Mucosa of descending colon (tissue), 3 donors: ENCODE data around the gene ADAMTS18. TPM values are rescaled to one million over a fixed set of nuclear protein-coding genes. Genes with fewer than 3 reads are reported as not detected.

Experiments
- ATAC-seq: fragments of 200-7000 bp; cut with Tn5 transposase; one replicate; pipeline ENCODE4 v1.9.1; 2020; ENCODE audit warnings: mild to moderate bottlenecking, moderate library complexity
- DNase-seq, 3 donors: peaks; one replicate each; pipeline ENCODE4 v3.0.0-alpha.2; 2020
- H3K36me3 ChIP-seq: fragments of 200-600 bp; one replicate; pipeline ENCODE4 v1.8.0; 2021; ENCODE audit warnings: low read depth, mild to moderate bottlenecking
- H3K4me1 ChIP-seq: fragments of 200-600 bp; one replicate; pipeline ENCODE4 v1.8.0; 2021; ENCODE audit warnings: low read depth, mild to moderate bottlenecking
- H3K4me3 ChIP-seq: fragments of 200-600 bp; one replicate; pipeline ENCODE4 v1.8.0; 2021; ENCODE audit warnings: mild to moderate bottlenecking
- H3K9me3 ChIP-seq: fragments of 200-600 bp; one replicate; pipeline ENCODE4 v1.8.0; 2021; ENCODE audit warnings: mild to moderate bottlenecking
- intact Hi-C, 2 donors: fragments of 100-400 bp; cut with DNase I in 1 of 2; cut with micrococcal nuclease in 1 of 2; formaldehyde crosslinking; loops; one replicate each; pipeline versions ENCODE4 v1.11.0 to v1.11.1; 2022; cut with DNase I, micrococcal nuclease
- total RNA-seq, 3 donors: library from RNA; stranded (reverse); fragmentation: NEBNext Ultra II Directional in 2 of 3; extraction: Animal tissue kit (Norgen Biotek cat#: 25700) in 2 of 3; gene quantifications; one replicate each; pipeline versions ENCODE4 v1.2.1 to v1.2.4, GENCODE V29; 2021 to 2023
- TF ChIP-seq, protein P1 (sequence below): fragments of 200-600 bp; IDR thresholded peaks from one replicate; pipeline ENCODE4 v1.8.0; 2022; ENCODE audit warnings: antibody characterized with exemption, mild to moderate bottlenecking
- donor health status: DM: no; HTN: no; CAD: no; lungs with moderate emphysema.
- donor health status: DM: no; HTN: no; CAD: no.
- donor health status: DM: no; HTN: yes; CAD: no.

The ADAMTS18 gene
- total RNA-seq, 3 donors from 2014 or later = 0.20 to 0.22 TPM; not detected in 1

DNA sequence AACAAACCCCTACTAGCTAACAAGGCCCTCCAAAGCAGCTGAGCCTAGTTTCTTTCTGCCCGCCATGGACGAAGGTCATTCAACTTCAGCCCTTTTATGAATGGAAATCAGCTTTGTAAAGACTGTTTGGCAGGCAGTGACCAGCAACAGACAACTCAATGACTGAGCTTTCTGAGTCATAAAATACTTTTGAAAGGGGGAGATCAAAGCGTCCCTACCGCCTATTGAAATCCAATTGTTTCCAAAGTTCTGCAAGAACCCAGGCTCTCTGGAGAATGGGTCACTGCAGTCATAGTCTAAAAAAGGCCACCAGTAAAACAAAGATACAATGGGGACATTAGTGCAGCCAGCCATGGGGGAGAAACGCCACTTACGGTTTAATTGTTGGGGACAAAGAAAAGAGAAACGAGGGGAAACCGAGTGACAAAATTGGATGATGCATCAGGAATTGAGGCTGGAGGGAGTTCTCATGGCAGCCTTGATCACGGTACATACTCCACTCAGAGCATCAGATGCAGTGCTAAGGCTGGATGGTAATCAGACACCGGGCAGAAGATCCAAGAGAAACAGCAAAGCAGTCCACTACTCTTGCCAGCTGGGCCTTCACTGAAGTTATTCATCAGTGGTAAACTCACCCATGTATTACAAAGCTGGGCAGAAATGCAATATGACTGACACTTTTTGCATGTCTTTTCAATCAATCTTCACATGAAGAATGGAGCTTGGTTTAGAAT is 9.8 kb downstream of the ADAMTS18 start:
- DNase-seq (no peak), ATAC-seq (no peak)
- Histone ChIP-seq H3K9me3 (no peaks in the 10 kb centered on the region), H3K36me3 (no peaks in the 10 kb centered on the region), H3K4me3 (no peak overlapping the region), H3K4me1 (no peaks in the 10 kb centered on the region)
- intact Hi-C loops = no loop called here
- TF ChIP-seq, protein P1, sequence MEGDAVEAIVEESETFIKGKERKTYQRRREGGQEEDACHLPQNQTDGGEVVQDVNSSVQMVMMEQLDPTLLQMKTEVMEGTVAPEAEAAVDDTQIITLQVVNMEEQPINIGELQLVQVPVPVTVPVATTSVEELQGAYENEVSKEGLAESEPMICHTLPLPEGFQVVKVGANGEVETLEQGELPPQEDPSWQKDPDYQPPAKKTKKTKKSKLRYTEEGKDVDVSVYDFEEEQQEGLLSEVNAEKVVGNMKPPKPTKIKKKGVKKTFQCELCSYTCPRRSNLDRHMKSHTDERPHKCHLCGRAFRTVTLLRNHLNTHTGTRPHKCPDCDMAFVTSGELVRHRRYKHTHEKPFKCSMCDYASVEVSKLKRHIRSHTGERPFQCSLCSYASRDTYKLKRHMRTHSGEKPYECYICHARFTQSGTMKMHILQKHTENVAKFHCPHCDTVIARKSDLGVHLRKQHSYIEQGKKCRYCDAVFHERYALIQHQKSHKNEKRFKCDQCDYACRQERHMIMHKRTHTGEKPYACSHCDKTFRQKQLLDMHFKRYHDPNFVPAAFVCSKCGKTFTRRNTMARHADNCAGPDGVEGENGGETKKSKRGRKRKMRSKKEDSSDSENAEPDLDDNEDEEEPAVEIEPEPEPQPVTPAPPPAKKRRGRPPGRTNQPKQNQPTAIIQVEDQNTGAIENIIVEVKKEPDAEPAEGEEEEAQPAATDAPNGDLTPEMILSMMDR = no peak

DNA sequence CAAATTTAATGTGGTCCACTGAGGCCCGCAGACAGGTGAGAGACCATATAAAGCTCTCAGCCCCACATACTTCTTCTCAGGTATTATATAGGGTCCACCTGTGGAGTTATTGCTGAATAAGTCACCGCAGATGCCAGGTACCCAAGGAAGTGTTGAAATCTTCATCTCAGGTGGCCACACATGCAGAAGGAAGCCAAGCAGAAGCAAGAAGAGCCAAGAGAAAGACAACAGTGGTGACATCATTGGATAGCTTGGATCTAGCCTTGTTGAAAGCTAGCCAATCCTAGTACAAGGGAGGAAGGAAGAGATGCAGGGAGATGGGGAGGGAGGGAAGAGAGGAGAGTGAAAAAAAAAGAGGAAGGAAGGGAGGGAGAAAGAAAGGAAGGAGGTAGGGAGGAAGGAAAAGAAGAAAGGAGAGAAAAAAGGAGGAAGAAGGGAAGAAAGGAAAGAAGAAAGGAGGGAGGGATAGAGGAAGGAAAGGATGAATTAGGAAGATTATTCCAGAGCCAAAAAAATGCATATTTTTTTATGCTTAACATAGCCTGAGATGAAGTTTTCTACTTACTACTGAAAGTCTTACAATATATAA is 12.5 kb downstream of the ADAMTS18 start:
- DNase-seq = no peak
- TF ChIP-seq, protein P1 = no peak
- H3K4me1 ChIP-seq = no peaks in the 10 kb centered on the region
- H3K9me3 ChIP-seq = no peaks in the 10 kb centered on the region
- H3K36me3 ChIP-seq = no peaks in the 10 kb centered on the region
- no peak for ATAC-seq
- intact Hi-C loops = no loop called here
- no peak overlapping the region for H3K4me3 ChIP-seq

DNA sequence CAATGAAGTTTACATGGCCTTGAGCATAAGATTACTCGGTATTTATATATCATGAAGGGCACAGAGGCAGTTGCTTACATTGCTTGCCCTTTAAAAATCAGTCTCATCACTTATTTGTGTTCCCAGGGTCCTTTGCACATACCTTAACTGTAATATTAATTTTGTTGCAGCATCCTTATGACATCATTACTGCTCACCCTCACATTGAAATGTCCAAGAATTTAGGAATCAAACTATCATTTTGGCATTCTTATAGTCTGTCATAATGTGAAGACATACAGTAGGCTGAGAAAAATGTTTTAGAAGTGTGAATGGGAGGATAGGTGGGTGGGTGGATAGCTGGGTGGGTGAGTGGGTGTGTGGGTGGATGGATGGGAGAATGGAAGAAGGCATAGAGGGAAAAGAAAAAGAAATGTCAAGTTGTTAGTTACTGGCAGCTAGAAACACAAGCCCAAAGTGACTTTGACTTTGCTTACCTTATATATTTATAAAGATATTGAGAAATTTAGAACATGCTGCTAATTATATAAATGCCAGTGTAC is 17.8 kb downstream of the ADAMTS18 start:
- no peak overlapping the region for H3K4me3 ChIP-seq
- TF ChIP-seq, protein P1 = no peak
- DNase-seq (no peak), ATAC-seq (no peak)
- H3K36me3 ChIP-seq = no peaks in the 10 kb centered on the region
- H3K4me1 ChIP-seq = no peaks in the 10 kb centered on the region
- intact Hi-C loops = no loop called here
- no peaks in the 10 kb centered on the region for H3K9me3 ChIP-seq

DNA sequence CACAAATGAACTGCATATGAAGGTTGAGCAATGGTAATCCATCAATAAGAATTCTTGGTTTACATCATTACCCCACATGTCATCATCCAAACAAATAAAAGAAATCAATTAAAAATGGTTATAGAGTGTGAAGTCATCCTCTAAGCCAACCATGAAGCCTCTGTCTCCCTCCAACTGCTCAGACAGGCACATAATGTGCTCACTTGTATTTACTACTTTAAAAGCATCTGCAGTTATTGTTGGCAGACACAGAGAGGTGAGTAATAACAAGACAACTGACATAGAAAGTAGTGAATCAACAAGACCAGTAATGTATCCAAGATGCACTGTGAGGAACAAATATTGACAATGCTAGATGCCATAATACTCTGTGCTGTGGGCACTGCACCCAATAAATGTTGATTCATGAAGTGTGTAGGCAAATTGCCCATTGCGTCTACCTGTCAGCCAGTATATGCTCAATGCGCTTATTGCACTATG is 20.0 kb downstream of the ADAMTS18 start:
- no peaks in the 10 kb centered on the region for H3K36me3 ChIP-seq
- ATAC-seq (no peak), DNase-seq (no peak)
- no peak overlapping the region for H3K4me3 ChIP-seq
- no peaks in the 10 kb centered on the region for H3K4me1 ChIP-seq
- intact Hi-C loops = no loop called here
- TF ChIP-seq, protein P1 = no peak
- no peaks in the 10 kb centered on the region for H3K9me3 ChIP-seq

DNA sequence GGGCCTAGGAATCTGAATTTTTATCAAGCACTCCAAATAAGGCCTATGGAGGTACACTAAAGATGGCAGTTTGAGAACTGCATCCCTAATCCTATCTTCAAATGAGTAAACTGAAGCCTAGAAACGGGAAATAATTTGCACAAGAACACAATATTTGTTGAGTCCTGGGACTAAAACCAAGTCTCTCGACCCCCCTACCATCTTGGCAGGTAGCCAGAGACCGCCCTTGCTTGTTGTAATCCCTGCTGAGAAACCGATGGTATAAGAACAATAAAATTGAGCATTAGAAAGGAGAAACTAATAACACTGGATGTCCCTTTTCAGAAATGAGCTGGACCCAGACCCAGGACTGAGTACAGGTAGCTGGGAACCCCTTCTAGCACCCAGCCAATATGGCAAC is 24.4 kb downstream of the ADAMTS18 start:
- Histone ChIP-seq H3K4me3 (no peak overlapping the region), H3K4me1 (no peaks in the 10 kb centered on the region), H3K36me3 (no peaks in the 10 kb centered on the region), H3K9me3 (no peaks in the 10 kb centered on the region)
- TF ChIP-seq, protein P1 = no peak
- no peak for DNase-seq
- intact Hi-C loops = no loop called here
- ATAC-seq = no peak
